ENCODE measurements around the gene GPRC5B.

The GPRC5B gene

GRCh38 chr16:19884611-19885450, at the start of gene GPRC5B:
GPRC5B (minus strand) TSS chr16:19884848; CDS start chr16:19872845, 12,003 bp downstream.
- no peak for DNase-seq

GRCh38 chr16:19933740-19934139, 49.1 kb upstream of the GPRC5B start:
- no peak for DNase-seq

- DNase-seq: no peak
Measured at GRCh38 chr16:19929062-19929511, 44.4 kb upstream of the GPRC5B start.

- no peak for DNase-seq
Measured at GRCh38 chr16:19928432-19928831, 43.8 kb upstream of the GPRC5B start.

GRCh38 chr16:19926449-19927390, 42.1 kb upstream of the GPRC5B start:
- no peak for DNase-seq

- DNase-seq: no peak
Measured at GRCh38 chr16:19923396-19923795, 38.7 kb upstream of the GPRC5B start.

- no peak for DNase-seq
Measured at GRCh38 chr16:19919142-19919541, 34.5 kb upstream of the GPRC5B start.

GRCh38 chr16:19916064-19916463, 31.4 kb upstream of the GPRC5B start:
- no peak for DNase-seq

GRCh38 chr16:19914877-19915276, 30.2 kb upstream of the GPRC5B start:
- no peak for DNase-seq

GRCh38 chr16:19913340-19913645, 28.6 kb upstream of the GPRC5B start:
- no peak for DNase-seq

GRCh38 chr16:19912455-19913339, 28.0 kb upstream of the GPRC5B start:
- peak; percentile 22 for DNase-seq

GRCh38 chr16:19911747-19912454, 27.3 kb upstream of the GPRC5B start:
- DNase-seq: no peak

GRCh38 chr16:19911204-19911603, 26.6 kb upstream of the GPRC5B start:
- no peak for DNase-seq

- DNase-seq: no peak
Measured at GRCh38 chr16:19909750-19910322, 25.2 kb upstream of the GPRC5B start.

- DNase-seq: no peak
Measured at GRCh38 chr16:19908921-19909320, 24.3 kb upstream of the GPRC5B start.

- peak; percentile 60 for DNase-seq
Measured at GRCh38 chr16:19907161-19907992, 22.7 kb upstream of the GPRC5B start.

- DNase-seq: no peak
Measured at GRCh38 chr16:19901164-19901563, 16.5 kb upstream of the GPRC5B start.

- DNase-seq: no peak
Measured at GRCh38 chr16:19899605-19899955, 14.9 kb upstream of the GPRC5B start.

GRCh38 chr16:19898924-19899604, 14.4 kb upstream of the GPRC5B start:
- DNase-seq: peak; percentile 55

GRCh38 chr16:19898166-19898565, 13.5 kb upstream of the GPRC5B start:
- no peak for DNase-seq
